Measurements from ENCODE around the gene OXTR.
A peak's percentile ranks its signal among the peaks of the same experiment; 100 is the strongest.

The OXTR gene

GRCh38 chr3:8769088-8769822, at the start of gene OXTR:
OXTR (minus strand) TSS chr3:8769613; CDS start chr3:8768187, 1,426 bp downstream.
- peak; percentile 36 for DNase-seq

DNA sequence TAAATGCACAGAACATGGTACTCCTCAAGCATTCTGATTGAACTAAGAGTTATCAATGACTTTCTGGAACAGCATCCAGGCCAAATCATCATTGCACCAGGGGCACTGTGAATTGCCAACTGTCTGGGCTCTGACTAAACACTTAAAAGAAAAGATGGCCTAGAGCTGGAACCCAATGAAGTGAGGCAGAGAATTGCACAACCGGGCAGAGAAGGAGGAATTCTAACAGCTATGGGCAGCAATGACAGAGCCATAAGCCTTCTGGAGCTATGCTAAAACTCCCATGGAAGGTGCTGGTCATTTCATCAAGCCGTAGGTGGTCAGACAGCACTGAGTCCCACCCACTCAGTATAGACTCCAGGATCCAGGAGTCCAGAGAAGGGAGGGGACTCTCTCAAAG, 48.1 kb upstream of the OXTR start:
- DNase-seq: no peak

GRCh38 chr3:8816106-8816505, 46.7 kb upstream of the OXTR start:
- DNase-seq: no peak

DNA sequence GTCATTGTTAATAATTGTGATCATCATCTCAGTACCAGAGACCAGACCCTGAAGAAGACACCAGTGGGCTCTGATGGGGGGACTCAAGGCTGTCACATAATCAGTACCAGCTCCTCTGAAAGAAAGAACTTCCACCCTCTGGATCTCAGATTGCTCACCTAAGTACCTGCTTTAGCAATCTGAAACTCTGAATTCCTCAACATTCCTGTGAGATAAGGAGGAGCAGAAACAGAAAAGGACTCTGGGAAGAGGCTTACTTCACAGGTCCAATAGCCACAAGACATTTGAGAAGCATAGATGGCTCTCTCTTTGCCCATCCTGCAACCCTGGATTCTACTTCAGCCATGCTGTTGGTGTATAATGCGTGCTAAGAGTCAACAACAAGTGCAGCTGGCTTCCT, 44.0 kb upstream of the OXTR start:
- no peak for DNase-seq

DNA sequence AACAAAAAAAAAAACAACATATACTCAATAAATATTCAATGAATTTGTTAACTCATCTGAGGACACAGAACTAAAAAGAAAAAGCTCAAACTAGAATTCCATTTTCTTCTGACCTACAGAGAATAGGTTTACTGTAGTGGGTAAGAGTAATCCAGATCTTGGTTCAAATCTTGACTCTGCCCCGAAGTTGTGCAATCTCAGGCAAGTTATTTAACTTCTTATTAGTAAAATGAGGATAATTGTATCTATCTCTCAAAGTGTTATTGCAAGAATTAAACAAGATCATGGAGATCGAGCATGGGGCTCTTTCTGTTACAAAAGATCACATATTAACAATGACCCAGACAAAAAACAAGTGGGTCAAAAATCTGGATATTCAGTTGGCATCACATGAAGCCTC, 41.1 kb upstream of the OXTR start:
- DNase-seq: no peak

GRCh38 chr3:8805774-8806173, 36.4 kb upstream of the OXTR start:
- no peak for DNase-seq

DNA sequence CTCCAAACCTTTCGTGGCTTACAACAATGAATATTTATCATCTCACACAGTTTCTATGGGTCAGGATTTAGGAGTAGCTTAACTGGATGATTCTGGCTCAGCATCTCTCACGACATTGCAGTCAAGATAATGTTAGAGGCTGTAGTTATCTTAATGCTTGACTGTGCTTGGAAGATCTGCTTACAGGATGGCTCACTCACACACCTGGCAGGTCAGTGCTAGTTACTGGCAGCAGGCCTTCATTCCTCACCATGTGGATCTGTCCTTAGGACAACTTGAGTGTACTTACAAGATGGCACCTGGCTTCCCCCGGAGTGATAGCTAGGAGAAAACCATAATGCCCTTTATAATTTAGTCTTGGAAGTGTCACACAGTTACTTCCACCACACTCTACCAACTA, 32.8 kb upstream of the OXTR start:
- no peak for DNase-seq

DNA sequence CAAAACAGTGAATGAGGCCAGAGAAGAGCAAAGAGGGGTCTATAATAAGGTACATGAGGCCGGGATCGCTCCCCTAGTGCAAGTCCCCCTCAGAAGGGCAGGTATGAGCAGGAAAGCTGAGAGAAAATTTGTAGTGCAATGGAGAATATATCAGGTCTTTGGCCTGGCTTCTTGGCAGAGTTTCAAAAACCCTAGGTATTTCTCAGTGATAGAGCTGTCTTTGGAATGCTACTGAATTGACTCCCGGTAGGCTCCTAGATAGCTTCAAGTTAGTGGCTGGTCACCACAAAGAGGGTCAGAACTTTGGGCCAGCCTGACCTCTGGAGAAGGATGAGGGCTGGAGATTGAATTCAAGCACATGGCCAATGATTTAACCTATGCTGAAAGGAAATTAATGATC, 30.6 kb upstream of the OXTR start:
- no peak for DNase-seq

GRCh38 chr3:8794247-8794646, 24.8 kb upstream of the OXTR start:
- DNase-seq: no peak

DNA sequence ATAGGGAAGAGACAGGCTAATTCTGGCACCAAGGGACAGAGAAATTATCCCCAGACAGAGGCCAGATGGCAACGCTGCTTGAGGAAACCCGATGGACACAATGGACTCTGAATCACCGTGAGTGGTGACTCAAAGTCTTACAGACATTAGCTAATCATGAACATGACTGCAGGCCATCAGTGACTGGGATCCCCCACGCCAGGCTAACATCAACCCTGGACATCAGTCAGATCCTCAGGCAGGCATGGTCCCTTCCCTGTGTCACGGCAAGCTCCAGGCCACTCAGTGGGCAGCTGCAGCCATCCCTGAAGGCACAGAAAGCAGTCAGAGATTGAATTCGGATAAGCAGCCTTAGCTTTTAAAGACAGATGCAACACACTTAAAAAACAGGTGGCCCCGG, 23.8 kb upstream of the OXTR start:
- no peak for DNase-seq

DNA sequence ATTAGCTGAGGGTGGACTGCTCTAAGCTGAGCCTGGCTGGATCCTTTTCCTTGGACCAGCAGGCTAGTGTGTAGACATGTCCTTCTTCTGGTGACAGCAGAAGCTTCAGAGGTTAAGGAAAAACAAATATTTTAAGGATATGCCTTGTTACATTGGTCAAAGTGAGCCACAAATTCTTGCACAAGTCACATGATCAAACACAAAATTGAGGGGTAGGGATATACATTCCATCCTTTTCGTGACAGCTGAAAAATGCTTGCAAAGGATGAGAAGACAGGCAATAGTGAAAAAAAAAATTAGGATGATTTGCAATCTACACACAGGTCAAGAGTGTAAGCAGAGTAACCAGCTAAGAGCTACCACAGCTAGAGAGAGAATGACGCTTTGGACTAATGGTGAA, 21.1 kb upstream of the OXTR start:
- no peak for DNase-seq

DNA sequence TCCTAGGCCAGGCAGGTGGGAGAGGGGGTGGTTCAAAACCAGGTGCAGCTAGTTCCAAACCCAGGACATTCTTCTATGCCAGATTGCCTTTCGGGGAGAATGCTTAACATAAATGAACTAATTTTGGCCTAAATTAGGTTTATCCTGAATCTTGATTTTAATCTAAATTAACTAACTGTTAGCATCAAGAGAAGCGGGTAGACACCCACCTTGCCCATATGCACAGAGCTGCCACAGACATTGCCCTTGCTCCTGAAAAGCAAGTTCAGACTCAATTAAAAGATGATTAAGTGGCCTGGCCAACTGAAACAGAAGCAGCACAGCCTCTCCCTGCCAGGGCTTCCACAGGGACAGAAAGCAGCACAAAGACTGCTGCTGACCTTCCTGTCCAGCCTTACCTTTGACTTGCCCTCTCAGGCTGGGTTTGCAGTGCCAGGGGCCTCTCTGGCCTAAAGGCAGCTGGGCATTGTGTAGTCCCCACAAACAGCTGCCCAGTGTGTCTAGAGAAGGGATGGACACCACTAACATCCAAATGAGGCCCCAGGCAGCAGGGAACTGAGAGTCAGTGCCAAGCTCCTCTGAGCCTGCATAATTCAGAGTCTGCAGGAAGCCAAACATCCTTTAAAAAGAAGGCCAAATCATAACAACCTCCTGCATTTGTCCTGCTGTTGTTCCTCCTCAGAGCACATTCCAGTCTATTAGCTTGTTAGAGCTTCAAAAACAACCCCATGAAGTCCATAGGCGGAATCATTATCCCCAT, 15.4 kb upstream of the OXTR start:
- DNase-seq: no peak

- no peak for DNase-seq
Measured at GRCh38 chr3:8780279-8780678, 10.9 kb upstream of the OXTR start.

DNA sequence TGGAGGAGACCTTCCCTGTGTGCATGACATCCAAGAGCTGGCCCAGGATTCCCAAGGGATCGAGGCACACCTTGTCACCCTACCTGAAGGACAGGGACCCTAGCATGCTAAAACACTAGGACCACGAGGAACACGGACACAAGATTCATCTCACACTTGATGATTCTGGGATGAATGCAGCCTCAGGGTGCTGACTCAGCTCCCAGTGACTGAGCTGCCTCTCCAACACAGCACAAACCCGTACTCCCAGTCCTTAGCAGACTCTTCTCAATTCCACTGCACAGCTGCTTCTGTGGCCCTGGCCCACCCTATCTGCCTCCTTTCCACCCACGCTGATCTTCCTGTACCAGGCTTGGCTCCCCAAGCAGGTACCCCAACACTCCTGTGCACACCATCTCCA, 9.1 kb upstream of the OXTR start:
- no peak for DNase-seq

DNA sequence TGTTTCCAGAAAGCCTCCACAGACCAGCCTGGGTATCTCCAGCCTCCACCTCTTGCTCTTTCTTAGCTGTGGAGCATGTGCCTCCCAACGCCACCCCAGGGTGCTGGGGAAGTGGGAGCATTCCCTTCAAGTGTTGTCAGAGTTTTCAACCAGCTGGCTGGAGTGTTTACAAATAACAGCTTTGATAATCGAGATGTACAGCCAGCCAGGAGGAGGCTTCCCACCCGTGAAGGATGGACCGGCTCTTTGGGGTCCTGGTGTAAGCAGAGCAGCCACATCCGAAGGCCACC, 8.5 kb upstream of the OXTR start:
- no peak for DNase-seq

GRCh38 chr3:8777201-8777977, 8.0 kb upstream of the OXTR start:
- no peak for DNase-seq

GRCh38 chr3:8776406-8776805, 7.0 kb upstream of the OXTR start:
- DNase-seq: no peak

- no peak for DNase-seq
Measured at GRCh38 chr3:8775602-8776001, 6.2 kb upstream of the OXTR start.

DNA sequence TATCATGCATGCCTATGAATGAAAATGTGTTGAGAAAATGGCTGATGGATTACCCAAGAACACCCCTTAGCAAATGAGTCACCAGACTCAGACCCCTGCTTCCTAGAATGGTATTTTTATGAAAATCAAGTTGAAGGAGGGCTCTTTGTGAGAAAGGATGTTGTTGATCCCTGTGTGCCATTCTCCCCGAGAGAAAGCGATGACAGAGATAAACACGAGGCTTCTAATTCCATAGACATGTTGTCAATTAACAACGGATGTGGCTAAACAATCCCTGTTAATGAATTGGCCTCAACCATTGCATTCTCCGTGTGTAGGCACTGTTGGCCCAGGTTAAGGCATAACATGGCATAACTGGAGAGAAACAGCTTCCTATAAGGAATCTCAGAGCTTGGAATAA, 5.8 kb upstream of the OXTR start:
- DNase-seq: no peak

- no peak for DNase-seq
Measured at GRCh38 chr3:8773941-8774542, 4.6 kb upstream of the OXTR start.

DNA sequence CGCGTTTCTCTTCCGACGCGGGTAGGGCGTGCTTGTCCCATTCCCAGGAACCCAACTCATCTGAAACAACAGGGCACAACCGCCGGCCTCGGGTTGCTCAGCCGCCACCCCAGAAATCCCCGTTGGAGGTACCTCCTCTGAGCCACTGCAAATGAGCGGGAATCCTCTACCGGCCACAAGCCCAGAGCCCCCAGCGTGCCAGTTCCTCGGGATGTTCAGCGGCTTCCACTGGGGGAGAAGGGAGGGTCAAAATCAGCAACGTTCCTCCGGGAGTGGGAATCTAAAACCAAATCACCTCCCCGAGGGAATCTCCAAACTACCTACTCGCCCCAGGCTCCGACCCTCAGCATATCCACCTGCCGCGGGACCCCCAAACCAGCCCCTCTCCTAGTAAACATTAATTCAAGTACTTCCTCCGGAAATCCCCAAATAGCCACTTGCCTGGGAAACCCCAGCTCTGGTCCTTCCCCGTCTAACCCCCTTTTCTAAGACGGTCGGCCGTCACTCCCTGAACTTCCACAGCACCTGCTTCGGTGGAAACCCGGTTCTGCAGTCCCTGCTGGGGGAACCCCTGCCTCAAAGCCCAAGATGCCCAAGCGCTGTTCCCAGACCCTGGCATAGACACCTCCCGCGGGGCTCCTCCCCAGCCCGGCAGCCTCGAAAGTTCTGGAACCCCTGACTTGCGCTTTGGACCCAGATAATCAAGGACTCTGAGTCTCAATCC, 887 bp downstream of the OXTR start:
- no peak for DNase-seq

GRCh38 chr3:8767667-8768363, 1.6 kb downstream of the OXTR start:
- DNase-seq: no peak
